ENCODE data around the gene CD101.

CD101 gene

GRCh38 chr1:116966791-116967190, 34.8 kb upstream of the CD101 start:
- H3K4me1 ChIP-seq (ENCODE audit: control insufficient read depth, low read length), result no peaks in the 10 kb centered on the region
- no peak overlapping the region for H3K27ac ChIP-seq (ENCODE audit: low read depth, low read length)
- H3K9me3 ChIP-seq (ENCODE audit: control insufficient read depth, insufficient read depth, low read length), result no peaks in the 10 kb centered on the region
- H4K20me1 ChIP-seq (ENCODE audit: control insufficient read depth, insufficient read depth, low read depth, low read length), result no peaks in the 10 kb centered on the region
- H3K36me3 ChIP-seq (ENCODE audit: control insufficient read depth, low read length), result no peaks in the 10 kb centered on the region
- no peak overlapping the region for H3K4me3 ChIP-seq (ENCODE audit: low read length)
- no peak overlapping the region for H3K4me2 ChIP-seq (ENCODE audit: low read length)
- no peaks in the 10 kb centered on the region for H3K79me2 ChIP-seq (ENCODE audit: control insufficient read depth, low read length)
- H3F3A ChIP-seq (ENCODE audit: control insufficient read depth, insufficient read depth), result no peaks in the 10 kb centered on the region
- no peaks in the 10 kb centered on the region for H3K27me3 ChIP-seq (ENCODE audit: control insufficient read depth, low read length)
- no peaks in the 10 kb centered on the region for H3K9me2 ChIP-seq (replicated peaks; ENCODE audit: control insufficient read depth, low read length)
- TF ChIP-seq EZH2phosphoT487 (IDR thresholded peaks at IDR 0.05; ENCODE audit: borderline replicate concordance, low read length), result no peak
- TF ChIP-seq, protein P1, sequence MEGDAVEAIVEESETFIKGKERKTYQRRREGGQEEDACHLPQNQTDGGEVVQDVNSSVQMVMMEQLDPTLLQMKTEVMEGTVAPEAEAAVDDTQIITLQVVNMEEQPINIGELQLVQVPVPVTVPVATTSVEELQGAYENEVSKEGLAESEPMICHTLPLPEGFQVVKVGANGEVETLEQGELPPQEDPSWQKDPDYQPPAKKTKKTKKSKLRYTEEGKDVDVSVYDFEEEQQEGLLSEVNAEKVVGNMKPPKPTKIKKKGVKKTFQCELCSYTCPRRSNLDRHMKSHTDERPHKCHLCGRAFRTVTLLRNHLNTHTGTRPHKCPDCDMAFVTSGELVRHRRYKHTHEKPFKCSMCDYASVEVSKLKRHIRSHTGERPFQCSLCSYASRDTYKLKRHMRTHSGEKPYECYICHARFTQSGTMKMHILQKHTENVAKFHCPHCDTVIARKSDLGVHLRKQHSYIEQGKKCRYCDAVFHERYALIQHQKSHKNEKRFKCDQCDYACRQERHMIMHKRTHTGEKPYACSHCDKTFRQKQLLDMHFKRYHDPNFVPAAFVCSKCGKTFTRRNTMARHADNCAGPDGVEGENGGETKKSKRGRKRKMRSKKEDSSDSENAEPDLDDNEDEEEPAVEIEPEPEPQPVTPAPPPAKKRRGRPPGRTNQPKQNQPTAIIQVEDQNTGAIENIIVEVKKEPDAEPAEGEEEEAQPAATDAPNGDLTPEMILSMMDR (IDR thresholded peaks at IDR 0.05; ENCODE audit: low read depth, low read length, poor library complexity, severe bottlenecking), result no peak

DNA sequence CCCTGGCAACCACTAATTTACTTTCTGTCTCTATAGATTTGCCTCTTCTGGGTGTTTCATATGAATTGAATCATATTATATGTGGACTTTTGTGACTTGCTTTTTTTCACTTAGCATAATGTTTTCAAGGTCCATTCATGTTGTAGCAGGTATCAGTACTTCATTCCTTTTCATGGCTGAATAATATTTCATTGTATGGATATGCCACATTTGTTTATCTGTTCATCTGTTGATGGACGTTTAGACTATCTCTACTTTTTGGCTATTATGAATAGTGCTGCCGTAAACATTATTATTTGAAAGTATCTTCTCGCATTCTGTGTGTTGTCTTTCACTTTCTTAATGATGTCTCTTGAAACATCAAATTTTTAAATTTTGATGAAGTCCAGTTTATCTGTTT, 32.8 kb upstream of the CD101 start:
- Histone ChIP-seq H3K27ac (ENCODE audit: low read depth, low read length) (no peak overlapping the region), H3K36me3 (ENCODE audit: control insufficient read depth, low read length) (no peaks in the 10 kb centered on the region), H3K9me3 (ENCODE audit: control insufficient read depth, insufficient read depth, low read length) (no peaks in the 10 kb centered on the region), H3K27me3 (ENCODE audit: control insufficient read depth, low read length) (no peaks in the 10 kb centered on the region), H3K4me2 (ENCODE audit: low read length) (no peak overlapping the region), H3K4me3 (ENCODE audit: low read length) (no peak overlapping the region), H4K20me1 (ENCODE audit: control insufficient read depth, insufficient read depth, low read depth, low read length) (no peaks in the 10 kb centered on the region), H3K9me2 (replicated peaks; ENCODE audit: control insufficient read depth, low read length) (no peaks in the 10 kb centered on the region), H3K79me2 (ENCODE audit: control insufficient read depth, low read length) (no peaks in the 10 kb centered on the region), H3F3A (ENCODE audit: control insufficient read depth, insufficient read depth) (no peaks in the 10 kb centered on the region), H3K4me1 (ENCODE audit: control insufficient read depth, low read length) (no peaks in the 10 kb centered on the region)
- TF ChIP-seq EZH2phosphoT487 (IDR thresholded peaks at IDR 0.05; ENCODE audit: borderline replicate concordance, low read length), result no peak
- TF ChIP-seq, protein P1 (IDR thresholded peaks at IDR 0.05; ENCODE audit: low read depth, low read length, poor library complexity, severe bottlenecking), result no peak

DNA sequence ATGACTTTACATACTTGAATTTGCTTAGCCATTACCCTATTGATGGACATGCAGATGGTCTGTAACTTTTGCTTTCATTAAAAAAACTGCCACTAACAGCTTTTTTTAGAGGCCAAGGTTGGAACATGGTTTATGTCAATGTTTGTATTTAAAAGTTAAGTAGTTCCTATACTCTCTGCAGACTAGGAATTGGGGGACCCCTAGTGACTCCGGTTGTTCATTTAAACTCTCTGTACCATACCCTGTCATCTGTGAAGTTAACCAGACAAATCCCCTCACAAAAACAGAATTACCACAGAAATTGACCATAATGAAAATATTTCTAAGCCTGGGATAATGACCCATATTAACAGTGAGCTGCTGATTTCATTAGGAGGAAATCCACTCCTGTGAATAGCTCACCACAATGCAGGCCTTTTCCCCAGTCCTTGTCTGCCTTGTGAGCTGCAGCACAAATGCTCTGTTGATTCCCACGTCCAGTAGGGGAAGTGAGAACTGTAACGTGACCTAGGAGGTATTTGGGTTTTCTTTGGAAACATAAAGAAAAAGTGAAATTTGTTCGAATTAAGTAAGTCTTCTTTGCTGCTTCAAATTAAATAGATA, 30.2 kb upstream of the CD101 start:
- H3K4me2 ChIP-seq (ENCODE audit: low read length), result no peak overlapping the region
- no peaks in the 10 kb centered on the region for H4K20me1 ChIP-seq (ENCODE audit: control insufficient read depth, insufficient read depth, low read depth, low read length)
- no peaks in the 10 kb centered on the region for H3K79me2 ChIP-seq (ENCODE audit: control insufficient read depth, low read length)
- no peaks in the 10 kb centered on the region for H3K4me1 ChIP-seq (ENCODE audit: control insufficient read depth, low read length)
- H3K36me3 ChIP-seq (ENCODE audit: control insufficient read depth, low read length), result no peaks in the 10 kb centered on the region
- H3F3A ChIP-seq (ENCODE audit: control insufficient read depth, insufficient read depth), result no peaks in the 10 kb centered on the region
- no peaks in the 10 kb centered on the region for H3K9me3 ChIP-seq (ENCODE audit: control insufficient read depth, insufficient read depth, low read length)
- H3K4me3 ChIP-seq (ENCODE audit: low read length), result no peak overlapping the region
- H3K9me2 ChIP-seq (replicated peaks; ENCODE audit: control insufficient read depth, low read length), result no peaks in the 10 kb centered on the region
- no peaks in the 10 kb centered on the region for H3K27me3 ChIP-seq (ENCODE audit: control insufficient read depth, low read length)
- no peak overlapping the region for H3K27ac ChIP-seq (ENCODE audit: low read depth, low read length)
- TF ChIP-seq EZH2phosphoT487 (IDR thresholded peaks at IDR 0.05; ENCODE audit: borderline replicate concordance, low read length), result no peak
- TF ChIP-seq, protein P1 (IDR thresholded peaks at IDR 0.05; ENCODE audit: low read depth, low read length, poor library complexity, severe bottlenecking), result no peak

Measured in DOHH2 (cell line).